AG10803 (cell line): ENCODE results near the gene REEP2.
"Not testable (repeated sequence)": the region's sequence is repeated elsewhere in the genome, so short reads cannot be mapped to it uniquely, and the experiment has no call there.

Source experiments
- DNase-seq: peaks from one replicate; pipeline ENCODE4 v3.0.0; 2010; ENCODE audit warnings: low read depth
- H3K4me3 ChIP-seq: 2 replicates; pipeline ENCODE4 v1.5.1; 2011; ENCODE audit warnings: mild to moderate bottlenecking, low read length, control low read depth
- TF ChIP-seq, protein P1 (sequence below): conservative IDR thresholded peaks from 2 replicates; pipeline ENCODE4 v1.5.1; 2011; ENCODE audit warnings: mild to moderate bottlenecking, low read length, control low read depth, inconsistent platforms

Gene REEP2

DNA sequence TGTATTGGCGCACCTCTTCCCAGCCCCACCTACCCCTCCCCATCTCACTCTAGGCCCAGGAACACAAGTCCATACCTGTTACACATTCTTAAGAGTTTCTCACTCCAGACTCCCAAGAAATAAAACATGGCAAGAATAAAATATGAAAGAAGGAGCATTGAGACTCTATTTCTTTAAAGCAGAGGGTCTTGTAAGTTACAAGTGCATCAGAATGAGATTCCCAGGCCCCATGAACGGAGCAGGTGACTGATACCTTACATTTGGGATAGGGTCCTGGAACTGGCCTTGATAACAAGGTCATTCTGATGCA is 32.1 kb downstream of the REEP2 start:
- TF ChIP-seq, protein P1, sequence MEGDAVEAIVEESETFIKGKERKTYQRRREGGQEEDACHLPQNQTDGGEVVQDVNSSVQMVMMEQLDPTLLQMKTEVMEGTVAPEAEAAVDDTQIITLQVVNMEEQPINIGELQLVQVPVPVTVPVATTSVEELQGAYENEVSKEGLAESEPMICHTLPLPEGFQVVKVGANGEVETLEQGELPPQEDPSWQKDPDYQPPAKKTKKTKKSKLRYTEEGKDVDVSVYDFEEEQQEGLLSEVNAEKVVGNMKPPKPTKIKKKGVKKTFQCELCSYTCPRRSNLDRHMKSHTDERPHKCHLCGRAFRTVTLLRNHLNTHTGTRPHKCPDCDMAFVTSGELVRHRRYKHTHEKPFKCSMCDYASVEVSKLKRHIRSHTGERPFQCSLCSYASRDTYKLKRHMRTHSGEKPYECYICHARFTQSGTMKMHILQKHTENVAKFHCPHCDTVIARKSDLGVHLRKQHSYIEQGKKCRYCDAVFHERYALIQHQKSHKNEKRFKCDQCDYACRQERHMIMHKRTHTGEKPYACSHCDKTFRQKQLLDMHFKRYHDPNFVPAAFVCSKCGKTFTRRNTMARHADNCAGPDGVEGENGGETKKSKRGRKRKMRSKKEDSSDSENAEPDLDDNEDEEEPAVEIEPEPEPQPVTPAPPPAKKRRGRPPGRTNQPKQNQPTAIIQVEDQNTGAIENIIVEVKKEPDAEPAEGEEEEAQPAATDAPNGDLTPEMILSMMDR, result no peak
- DNase-seq, result no peak
- H3K4me3 ChIP-seq, result no peak overlapping the region

DNA sequence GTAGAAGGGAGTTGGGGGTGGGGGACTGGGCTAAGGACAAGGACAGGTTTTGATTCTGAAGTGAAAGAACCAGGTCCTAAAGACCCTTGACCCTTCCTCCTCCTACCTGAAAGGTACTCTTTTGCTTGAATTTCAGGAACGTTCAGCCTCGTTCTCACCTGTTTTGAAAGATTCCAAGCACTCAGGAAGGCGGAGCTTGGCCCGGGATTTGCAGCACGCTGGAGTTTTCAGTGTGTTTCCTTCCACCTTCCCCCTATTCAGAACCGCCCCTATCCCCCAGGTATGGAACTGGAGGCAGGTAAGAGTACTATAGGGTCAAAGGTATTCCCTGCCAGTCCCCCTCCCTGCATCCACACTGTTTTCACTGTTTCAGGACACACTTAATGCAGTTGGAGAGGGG is 33.5 kb downstream of the REEP2 start:
- H3K4me3 ChIP-seq, result no peak overlapping the region
- no peak for DNase-seq
- TF ChIP-seq, protein P1, result no peak

DNA sequence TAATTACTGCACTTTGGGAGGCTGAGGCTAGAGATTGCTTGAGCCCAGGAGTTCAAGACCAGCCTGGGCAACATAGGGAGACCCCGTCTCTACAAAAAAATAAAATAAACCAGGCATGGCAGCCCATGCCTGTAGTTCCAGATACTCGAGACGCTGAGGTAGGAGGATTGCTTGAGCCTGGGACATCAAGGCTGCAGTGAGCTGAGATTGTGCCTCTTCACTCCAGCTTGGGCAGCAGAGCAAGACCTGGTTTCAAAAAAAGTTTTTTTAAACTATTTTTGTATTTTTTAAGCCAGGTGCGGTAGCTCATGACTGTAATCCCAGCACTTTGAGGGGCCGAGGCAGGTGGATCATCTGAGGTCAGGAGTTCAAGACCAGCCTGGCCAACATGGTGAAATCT is 34.3 kb downstream of the REEP2 start:
- not testable (repeated sequence) for H3K4me3 ChIP-seq, DNase-seq

DNA sequence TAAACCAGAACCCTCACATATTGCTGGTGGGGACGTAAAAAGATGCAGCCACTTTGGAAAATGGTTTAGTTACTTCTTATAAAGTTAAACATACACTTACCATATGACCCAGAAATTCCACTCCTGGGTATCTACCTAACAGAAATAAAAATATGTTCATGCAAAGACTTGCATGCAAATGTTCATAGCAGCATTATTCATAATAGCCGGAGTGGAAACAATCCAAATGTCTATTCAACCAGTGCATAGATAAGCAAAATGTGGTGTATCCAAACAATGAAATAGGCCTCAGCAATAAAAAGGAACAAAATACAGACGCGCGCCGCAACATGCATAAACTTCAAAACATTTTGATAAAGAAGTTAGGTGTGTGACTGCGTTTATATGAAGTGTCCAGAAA is 38.1 kb downstream of the REEP2 start:
- H3K4me3 ChIP-seq, result no peak overlapping the region
- no peak for DNase-seq
- TF ChIP-seq, protein P1, result no peak

DNA sequence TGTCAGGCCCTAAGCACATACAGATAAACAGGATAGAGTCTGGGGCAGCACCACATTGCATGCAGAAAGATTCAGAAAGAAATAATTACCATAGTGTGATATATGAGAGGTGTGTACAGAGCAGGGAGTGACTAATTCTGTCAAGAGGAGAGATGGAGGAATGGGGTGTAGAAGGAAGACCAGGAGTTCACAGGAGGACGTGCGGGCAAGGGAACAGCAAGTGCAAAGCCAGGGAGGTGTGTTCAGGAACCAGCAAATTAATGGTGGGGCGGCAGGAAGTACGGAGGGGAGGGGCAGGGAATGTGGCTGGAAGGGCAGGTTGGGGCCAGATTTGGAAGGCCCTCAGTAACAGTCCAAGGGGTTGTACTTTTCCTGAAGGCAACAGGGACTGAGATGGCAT is 43.8 kb downstream of the REEP2 start:
- DNase-seq, result no peak
- H3K4me3 ChIP-seq, result no peak overlapping the region
- TF ChIP-seq, protein P1, result no peak

DNA sequence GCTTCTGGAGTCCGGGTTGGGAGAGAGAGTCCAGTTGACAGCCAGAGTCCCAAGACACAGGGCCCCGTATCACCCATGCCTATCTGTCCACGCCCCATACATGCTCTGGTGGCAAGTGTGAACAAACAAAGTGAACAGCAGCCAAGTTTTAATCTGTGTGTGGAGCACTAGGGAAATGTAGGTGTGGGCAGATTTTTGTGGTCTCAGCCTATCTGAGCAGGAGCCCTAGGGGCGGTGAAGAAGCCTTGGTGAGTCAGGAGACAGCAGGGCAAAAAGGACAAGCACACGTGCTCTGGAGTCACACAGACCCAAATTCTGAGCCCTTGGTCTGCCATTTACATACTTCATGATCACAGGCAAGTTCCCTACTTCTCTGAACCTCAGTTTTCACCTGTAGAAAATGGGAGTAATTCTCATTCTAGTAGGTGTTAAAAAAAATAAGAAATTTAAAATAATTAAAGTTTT is 49.7 kb downstream of the REEP2 start:
- TF ChIP-seq, protein P1, result no peak
- DNase-seq, result peak; percentile 45
- no peak overlapping the region for H3K4me3 ChIP-seq

DNA sequence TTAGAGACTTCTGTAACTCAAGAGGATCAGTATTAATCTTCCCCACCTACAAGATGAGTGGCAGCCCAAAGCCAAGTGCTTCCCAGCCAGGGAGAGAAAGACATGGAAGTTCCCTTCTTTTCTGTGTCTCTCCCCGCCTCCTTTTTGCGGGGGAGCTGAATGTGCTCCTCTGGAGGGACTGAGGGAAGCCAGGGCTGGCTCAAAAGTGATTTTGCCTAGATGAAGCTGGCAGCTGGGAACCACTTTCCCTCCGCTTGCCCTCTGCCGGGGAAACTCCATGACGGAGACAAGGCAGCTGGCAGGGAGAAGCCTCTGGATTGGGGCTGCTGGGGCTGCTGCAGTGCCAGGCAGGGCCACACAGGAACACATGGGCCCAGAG is 50.8 kb downstream of the REEP2 start:
- no peak overlapping the region for H3K4me3 ChIP-seq
- no peak for DNase-seq
- TF ChIP-seq, protein P1, result no peak

DNA sequence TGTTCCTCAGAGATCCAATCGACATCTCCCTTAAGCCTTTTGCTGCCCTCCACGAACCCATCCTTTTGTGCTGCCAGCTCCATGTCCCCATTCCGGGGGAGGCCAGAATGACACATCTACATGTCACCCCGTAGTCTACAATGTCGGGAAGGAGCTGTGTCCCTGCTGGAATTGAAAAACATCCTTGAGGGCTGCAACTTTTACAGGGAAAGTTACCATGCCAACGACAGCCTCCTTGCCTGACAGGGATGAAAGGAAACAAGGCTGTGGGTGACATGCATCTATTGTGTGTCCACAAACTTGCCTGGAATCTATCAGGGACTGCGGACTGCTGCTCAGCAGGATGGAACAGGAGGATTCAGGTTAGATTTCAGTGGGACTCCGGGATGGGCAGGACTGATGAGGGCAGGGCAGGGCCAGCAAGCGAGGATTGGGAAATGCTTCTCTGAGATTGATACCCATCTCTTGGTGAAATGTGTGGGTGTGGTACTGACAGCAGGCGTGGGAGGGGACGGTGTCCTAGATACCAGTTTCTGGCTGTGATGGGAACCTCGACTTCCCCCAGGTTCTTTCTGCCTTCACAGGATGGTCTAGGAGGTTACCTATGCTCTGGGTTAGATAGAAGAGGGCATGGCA is 51.9 kb downstream of the REEP2 start:
- H3K4me3 ChIP-seq, result no peak overlapping the region
- no peak for DNase-seq
- TF ChIP-seq, protein P1, result no peak
